Measurements from ENCODE around the gene WARS2.

WARS2 gene

DNA sequence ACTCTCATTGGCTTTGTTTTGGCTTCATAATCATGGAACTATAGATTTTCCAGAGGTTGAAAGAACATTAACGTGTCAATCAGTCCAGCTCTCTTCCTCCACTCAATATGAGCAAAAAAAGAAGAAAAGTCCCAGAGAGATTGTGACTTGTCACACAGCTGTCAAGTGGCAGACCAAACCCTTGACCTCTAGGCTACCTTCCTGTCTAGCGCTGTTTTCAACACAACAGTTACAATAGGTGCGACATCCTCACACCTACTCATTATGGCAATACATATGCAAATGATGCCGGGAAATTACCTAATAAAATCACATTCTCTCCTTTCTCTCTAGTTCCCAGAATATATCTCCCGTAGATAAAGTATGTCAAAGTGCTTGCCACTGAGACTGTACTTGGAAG, 1.1 kb downstream of the WARS2 start:
- H2BK12ac ChIP-seq (ENCODE audit: low read length), result no peak overlapping the region
- peak overlapping the region; percentile 69 for H3K4ac ChIP-seq (ENCODE audit: low read depth, low read length)
- peak overlapping the region; percentile 99 for H3K4me2 ChIP-seq (ENCODE audit: low read length)
- H3K14ac ChIP-seq (ENCODE audit: low read length), result no peak overlapping the region
- H3K18ac ChIP-seq (ENCODE audit: low read length), result no peak overlapping the region
- peak in 1 of 2 donors; percentile 13 for DNase-seq
- no peak overlapping the region for H3K27ac ChIP-seq (ENCODE audit: low read depth, low read length)
- peaks cover 4% of the 10 kb centered on the region for H3K79me2 ChIP-seq (ENCODE audit: control insufficient read depth, insufficient read depth, low read length, poor library complexity)
- H3K79me1 ChIP-seq (ENCODE audit: low read length), result peaks cover 5% of the 10 kb centered on the region
- no peak overlapping the region for H2BK5ac ChIP-seq (ENCODE audit: low read depth, low read length, poor library complexity)
- H2BK120ac ChIP-seq (ENCODE audit: insufficient read depth, low read length, poor library complexity), result no peak overlapping the region
- H4K8ac ChIP-seq (ENCODE audit: low read depth, low read length), result no peak overlapping the region
- H4K91ac ChIP-seq (ENCODE audit: low read depth, low read length), result no peak overlapping the region
- no peak overlapping the region for H4K12ac ChIP-seq (ENCODE audit: low read depth, low read length)
- no peaks in the 10 kb centered on the region for H3K36me3 ChIP-seq (ENCODE audit: control insufficient read depth in 1 of 2, insufficient read depth in 2 of 2, low read length in 2 of 2)
- H2AFZ ChIP-seq (ENCODE audit: insufficient read depth, low read length, poor library complexity), result no peak overlapping the region
- no peak overlapping the region for H2AK5ac ChIP-seq (ENCODE audit: low read length)
- no peak overlapping the region for H3K9ac ChIP-seq (ENCODE audit: low read length)
- no CpG with 5 or more reads among the region's 5 CpGs for whole genome bisulfite sequencing (ENCODE audit: extremely low coverage, insufficient coverage, insufficient read length)
- no peaks in the 10 kb centered on the region for H3K27me3 ChIP-seq (ENCODE audit: insufficient read depth, low read length)
- H3K4me1 ChIP-seq (ENCODE audit: control insufficient read depth in 1 of 2, insufficient read depth in 2 of 2, low read length in 2 of 2), result peaks cover 4 to 9% of the 10 kb centered on the region in 2 experiments
- H3K4me3 ChIP-seq (ENCODE audit: low read depth, low read length), result no peak overlapping the region
- no peak overlapping the region for H3K23ac ChIP-seq (ENCODE audit: low read length)
- no peaks in the 10 kb centered on the region for H3K9me3 ChIP-seq (ENCODE audit: insufficient read depth, low read depth, low read length)

- Histone ChIP-seq H4K91ac (ENCODE audit: low read depth, low read length) (no peak overlapping the region), H3K27ac (ENCODE audit: low read depth, low read length) (no peak overlapping the region), H4K8ac (ENCODE audit: low read depth, low read length) (no peak overlapping the region), H2AK5ac (ENCODE audit: low read length) (no peak overlapping the region), H3K4me2 (ENCODE audit: low read length) (no peak overlapping the region), H3K79me2 (ENCODE audit: control insufficient read depth, insufficient read depth, low read length, poor library complexity) (peaks cover 4% of the 10 kb centered on the region), H2BK12ac (ENCODE audit: low read length) (no peak overlapping the region), H3K4me3 (ENCODE audit: low read depth, low read length) (no peak overlapping the region), H3K4me1 (ENCODE audit: control insufficient read depth in 1 of 2, insufficient read depth in 2 of 2, low read length in 2 of 2) (peaks cover 4 to 9% of the 10 kb centered on the region in 2 experiments), H3K18ac (ENCODE audit: low read length) (no peak overlapping the region), H3K27me3 (ENCODE audit: insufficient read depth, low read length) (no peaks in the 10 kb centered on the region), H3K23ac (ENCODE audit: low read length) (no peak overlapping the region), H2AFZ (ENCODE audit: insufficient read depth, low read length, poor library complexity) (no peak overlapping the region), H3K4ac (ENCODE audit: low read depth, low read length) (no peak overlapping the region), H3K9ac (ENCODE audit: low read length) (no peak overlapping the region), H2BK120ac (ENCODE audit: insufficient read depth, low read length, poor library complexity) (no peak overlapping the region), H3K36me3 (ENCODE audit: control insufficient read depth in 1 of 2, insufficient read depth in 2 of 2, low read length in 2 of 2) (no peaks in the 10 kb centered on the region), H3K14ac (ENCODE audit: low read length) (no peak overlapping the region), H2BK5ac (ENCODE audit: low read depth, low read length, poor library complexity) (no peak overlapping the region), H3K9me3 (ENCODE audit: insufficient read depth, low read depth, low read length) (no peaks in the 10 kb centered on the region), H3K79me1 (ENCODE audit: low read length) (peaks cover 5% of the 10 kb centered on the region), H4K12ac (ENCODE audit: low read depth, low read length) (no peak overlapping the region)
- peak in 1 of 2 donors; percentile 31 for DNase-seq
- WGBS (ENCODE audit: extremely low coverage, insufficient coverage, insufficient read length), result no CpG with 5 or more reads among the region's 3 CpGs
Measured at GRCh38 chr1:119136401-119136800, 4.1 kb downstream of the WARS2 start.

DNA sequence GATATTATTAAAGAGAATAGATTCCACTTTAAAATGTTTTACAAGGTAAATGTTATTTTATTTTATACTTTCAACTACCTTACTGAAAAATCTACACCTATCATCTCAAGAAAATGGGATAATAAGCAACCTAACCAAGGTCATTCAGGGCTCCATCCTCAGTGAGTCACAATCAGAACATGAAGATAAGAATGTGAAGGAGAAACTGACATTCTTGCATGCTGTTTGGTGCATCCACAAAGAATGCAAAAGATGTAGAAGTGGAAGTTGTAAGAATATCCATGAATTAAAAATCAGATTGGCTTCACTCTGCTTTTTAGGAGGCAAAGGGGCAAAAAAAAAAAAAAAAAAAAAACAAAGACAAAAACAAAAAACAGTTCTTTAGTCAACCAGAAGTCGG, 6.5 kb downstream of the WARS2 start:
- no peaks in the 10 kb centered on the region for H3K79me1 ChIP-seq (ENCODE audit: low read length)
- peak in 1 of 2 donors; percentile 56 for DNase-seq
- no peaks in the 10 kb centered on the region for H3K9me3 ChIP-seq (ENCODE audit: insufficient read depth, low read depth, low read length)
- H2AFZ ChIP-seq (ENCODE audit: insufficient read depth, low read length, poor library complexity), result no peak overlapping the region
- H3K4me3 ChIP-seq (ENCODE audit: low read depth, low read length), result no peak overlapping the region
- H3K4ac ChIP-seq (ENCODE audit: low read depth, low read length), result no peak overlapping the region
- no peak overlapping the region for H3K18ac ChIP-seq (ENCODE audit: low read length)
- no CpG with 5 or more reads among the region's 1 CpG for WGBS (ENCODE audit: extremely low coverage, insufficient coverage, insufficient read length)
- H3K36me3 ChIP-seq (ENCODE audit: control insufficient read depth in 1 of 2, insufficient read depth in 2 of 2, low read length in 2 of 2), result no peaks in the 10 kb centered on the region
- no peaks in the 10 kb centered on the region for H3K4me1 ChIP-seq (ENCODE audit: control insufficient read depth in 1 of 2, insufficient read depth in 2 of 2, low read length in 2 of 2)
- H4K91ac ChIP-seq (ENCODE audit: low read depth, low read length), result no peak overlapping the region
- H2BK12ac ChIP-seq (ENCODE audit: low read length), result no peak overlapping the region
- no peak overlapping the region for H4K12ac ChIP-seq (ENCODE audit: low read depth, low read length)
- H3K4me2 ChIP-seq (ENCODE audit: low read length), result no peak overlapping the region
- H3K79me2 ChIP-seq (ENCODE audit: control insufficient read depth, insufficient read depth, low read length, poor library complexity), result no peaks in the 10 kb centered on the region
- H3K9ac ChIP-seq (ENCODE audit: low read length), result no peak overlapping the region
- H3K27ac ChIP-seq (ENCODE audit: low read depth, low read length), result no peak overlapping the region
- no peak overlapping the region for H3K14ac ChIP-seq (ENCODE audit: low read length)
- no peak overlapping the region for H4K8ac ChIP-seq (ENCODE audit: low read depth, low read length)
- no peaks in the 10 kb centered on the region for H3K27me3 ChIP-seq (ENCODE audit: insufficient read depth, low read length)
- H2AK5ac ChIP-seq (ENCODE audit: low read length), result no peak overlapping the region
- H3K23ac ChIP-seq (ENCODE audit: low read length), result no peak overlapping the region
- no peak overlapping the region for H2BK5ac ChIP-seq (ENCODE audit: low read depth, low read length, poor library complexity)
- no peak overlapping the region for H2BK120ac ChIP-seq (ENCODE audit: insufficient read depth, low read length, poor library complexity)

DNA sequence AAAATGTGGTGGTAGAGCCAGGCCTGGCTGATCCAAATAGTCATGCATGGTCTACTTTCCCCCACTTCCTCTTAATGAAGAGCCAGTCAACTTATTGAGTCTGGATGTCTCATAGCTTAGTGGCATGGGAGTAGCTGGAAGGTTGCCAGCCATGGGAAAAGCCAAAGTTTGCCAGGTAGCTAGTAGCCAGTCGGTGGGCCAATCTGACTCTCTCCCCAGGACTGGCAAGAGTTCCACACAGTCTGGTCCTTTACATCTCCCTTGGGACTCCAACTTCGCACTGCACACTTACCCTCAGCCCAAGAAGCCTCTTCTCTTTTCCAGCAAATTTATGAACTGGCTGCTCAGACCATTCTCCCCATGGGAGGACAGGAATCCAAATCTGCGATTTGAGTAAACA, 8.3 kb downstream of the WARS2 start:
- no peaks in the 10 kb centered on the region for H3K36me3 ChIP-seq (ENCODE audit: control insufficient read depth in 1 of 2, insufficient read depth in 2 of 2, low read length in 2 of 2)
- no peak overlapping the region for H3K23ac ChIP-seq (ENCODE audit: low read length)
- H4K12ac ChIP-seq (ENCODE audit: low read depth, low read length), result no peak overlapping the region
- no peak overlapping the region for H3K14ac ChIP-seq (ENCODE audit: low read length)
- no peaks in the 10 kb centered on the region for H3K9me3 ChIP-seq (ENCODE audit: insufficient read depth, low read depth, low read length)
- no peak overlapping the region for H3K4me3 ChIP-seq (ENCODE audit: low read depth, low read length)
- H3K79me2 ChIP-seq (ENCODE audit: control insufficient read depth, insufficient read depth, low read length, poor library complexity), result no peaks in the 10 kb centered on the region
- no peaks in the 10 kb centered on the region for H3K79me1 ChIP-seq (ENCODE audit: low read length)
- H2BK12ac ChIP-seq (ENCODE audit: low read length), result no peak overlapping the region
- H3K4ac ChIP-seq (ENCODE audit: low read depth, low read length), result no peak overlapping the region
- H3K9ac ChIP-seq (ENCODE audit: low read length), result no peak overlapping the region
- H2BK5ac ChIP-seq (ENCODE audit: low read depth, low read length, poor library complexity), result no peak overlapping the region
- H3K27ac ChIP-seq (ENCODE audit: low read depth, low read length), result no peak overlapping the region
- no peaks in the 10 kb centered on the region for H3K27me3 ChIP-seq (ENCODE audit: insufficient read depth, low read length)
- no peak overlapping the region for H2AFZ ChIP-seq (ENCODE audit: insufficient read depth, low read length, poor library complexity)
- H3K18ac ChIP-seq (ENCODE audit: low read length), result no peak overlapping the region
- no peak overlapping the region for H4K91ac ChIP-seq (ENCODE audit: low read depth, low read length)
- no peak overlapping the region for H3K4me2 ChIP-seq (ENCODE audit: low read length)
- no peak overlapping the region for H4K8ac ChIP-seq (ENCODE audit: low read depth, low read length)
- H2BK120ac ChIP-seq (ENCODE audit: insufficient read depth, low read length, poor library complexity), result no peak overlapping the region
- no peaks in the 10 kb centered on the region for H3K4me1 ChIP-seq (ENCODE audit: control insufficient read depth in 1 of 2, insufficient read depth in 2 of 2, low read length in 2 of 2)
- WGBS (ENCODE audit: extremely low coverage, insufficient coverage, insufficient read length), result no CpG with 5 or more reads among the region's 3 CpGs
- no peak overlapping the region for H2AK5ac ChIP-seq (ENCODE audit: low read length)
- no peak for DNase-seq

All from trophoblast cell (in vitro differentiated cells and primary cell).